Bronchus fibroblast of lung (primary cell): Measurements from ENCODE around the gene LTO1. TPM values are rescaled to one million over a fixed set of nuclear protein-coding genes. Genes with fewer than 3 reads are reported as not detected.

Experiments used
- total RNA-seq: library from RNA; depleted of rRNA; stranded (reverse); fragments of >200 nt; gene quantifications from 2 replicates; pipeline ENCODE4 v1.2.3, GENCODE V29; 2015

LTO1 gene
- total RNA-seq, result 10.4 and 11.4 TPM in 2 replicates

DNA sequence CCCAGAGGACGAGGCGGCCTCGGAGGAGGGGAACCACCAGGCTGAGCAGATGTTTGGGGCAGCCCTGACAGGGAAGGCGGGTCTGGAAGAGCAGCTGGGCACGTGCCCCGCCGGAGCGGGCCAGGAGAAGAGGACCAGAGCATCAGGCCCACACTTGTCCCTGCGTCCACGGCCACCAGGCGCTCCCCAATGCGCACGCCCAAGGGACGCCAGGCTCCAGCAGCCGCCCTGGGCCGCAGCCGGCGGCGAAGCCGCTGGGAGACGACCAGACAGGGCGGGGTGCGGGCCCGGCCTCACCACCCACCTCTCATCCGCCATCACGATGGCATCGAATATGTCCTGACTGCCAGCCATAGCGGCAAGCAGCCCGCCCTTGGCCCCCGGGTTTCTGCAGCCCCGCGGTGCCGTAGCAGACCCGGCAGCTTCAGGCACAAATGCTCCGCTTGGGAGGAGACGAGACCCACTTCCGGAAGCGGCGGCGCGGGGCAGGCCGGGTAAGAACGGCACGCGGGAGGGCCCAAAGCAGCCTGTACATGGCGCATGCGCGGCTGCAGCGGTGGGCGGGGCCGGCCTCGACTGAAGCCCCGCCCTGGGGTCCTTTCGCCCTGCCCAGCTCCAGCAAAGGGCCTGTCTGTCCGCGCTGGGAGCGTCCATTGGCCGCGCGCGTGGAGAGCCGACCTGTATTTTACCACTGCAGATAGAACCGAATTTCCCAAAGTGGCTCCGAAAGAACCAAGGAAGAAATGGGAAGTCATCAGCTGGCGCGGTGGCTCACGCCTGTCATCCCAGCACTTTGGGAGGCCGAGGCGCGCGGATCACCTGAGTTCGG is at the start of gene LTO1:
LTO1 (minus strand) TSS at position 468 of the 829 bp plus-strand sequence; CDS start at position 354, 114 bp downstream.

GRCh38 chr11:69703768-69704507 is 28.8 kb upstream of the LTO1 start, which contains the start of gene FGF19:
FGF19 (minus strand) TSS chr11:69704022; CDS start chr11:69703876, 146 bp downstream.

DNA sequence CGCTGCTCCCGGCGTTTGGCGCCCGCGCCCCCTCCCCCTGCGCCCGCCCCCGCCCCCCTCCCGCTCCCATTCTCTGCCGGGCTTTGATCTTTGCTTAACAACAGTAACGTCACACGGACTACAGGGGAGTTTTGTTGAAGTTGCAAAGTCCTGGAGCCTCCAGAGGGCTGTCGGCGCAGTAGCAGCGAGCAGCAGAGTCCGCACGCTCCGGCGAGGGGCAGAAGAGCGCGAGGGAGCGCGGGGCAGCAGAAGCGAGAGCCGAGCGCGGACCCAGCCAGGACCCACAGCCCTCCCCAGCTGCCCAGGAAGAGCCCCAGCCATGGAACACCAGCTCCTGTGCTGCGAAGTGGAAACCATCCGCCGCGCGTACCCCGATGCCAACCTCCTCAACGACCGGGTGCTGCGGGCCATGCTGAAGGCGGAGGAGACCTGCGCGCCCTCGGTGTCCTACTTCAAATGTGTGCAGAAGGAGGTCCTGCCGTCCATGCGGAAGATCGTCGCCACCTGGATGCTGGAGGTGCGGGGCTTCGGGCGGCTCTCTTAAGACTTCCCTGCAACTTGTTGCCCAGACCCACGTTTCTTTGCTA is 34.1 kb downstream of the LTO1 start, which contains the start of gene CCND1:
CCND1 (plus strand) TSS at position 162 of the 587 bp plus-strand sequence; CDS start at position 320, 158 bp downstream.

Other genes starting within 250 kb of the LTO1 start
- gene LINC01488, start 193.7 kb downstream of the LTO1 start, total RNA-seq, result not detected in 2 replicates
- gene CCND1, start 34.2 kb downstream of the LTO1 start, total RNA-seq, result 112 and 125 TPM in 2 replicates
- gene FGF19, start 28.7 kb upstream of the LTO1 start, total RNA-seq, result not detected in 2 replicates
- not detected in 2 replicates for gene FGF4, start 100.0 kb upstream of the LTO1 start, total RNA-seq
- not detected in 2 replicates for gene FGF3, start 144.1 kb upstream of the LTO1 start, total RNA-seq